GM18498 (cell line): ENCODE data around the gene ACSM2B.
"Not testable (repeated sequence)": the region's sequence is repeated elsewhere in the genome, so short reads cannot be mapped to it uniquely, and the experiment has no call there.

Source experiments
- ATAC-seq: cut with Tn5 transposase; IDR thresholded peaks from one replicate; pipeline ENCODE4 v1.9.1; 2021; ENCODE audit warnings: mild to moderate bottlenecking, moderate library complexity; ENCODE audit not compliant: unreplicated experiment

Gene ACSM2B

GRCh38 chr16:20538687-20539086, 37.5 kb downstream of the ACSM2B start:
- ATAC-seq = no peak

DNA sequence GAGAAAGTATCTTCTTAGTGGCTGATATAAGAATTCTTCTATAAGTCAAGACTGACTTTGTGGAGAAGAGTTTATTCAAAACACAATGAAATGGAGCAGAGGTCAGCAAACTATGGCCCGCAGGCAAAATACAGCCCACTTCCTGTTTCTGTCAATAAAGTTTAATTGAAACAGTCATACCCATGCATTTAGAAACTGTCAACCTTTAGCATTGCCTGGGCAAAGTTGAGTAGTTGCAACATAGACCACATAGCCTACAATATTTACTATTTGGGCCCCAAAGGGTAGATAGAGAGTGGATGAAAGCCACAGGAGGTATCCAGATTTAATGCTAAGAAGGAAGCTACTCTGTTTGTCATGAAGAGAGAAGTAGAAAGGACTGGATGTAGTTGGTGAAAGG, 38.0 kb downstream of the ACSM2B start:
- no peak for ATAC-seq

GRCh38 chr16:20536669-20537068, 39.5 kb downstream of the ACSM2B start:
- not testable (repeated sequence) for ATAC-seq

DNA sequence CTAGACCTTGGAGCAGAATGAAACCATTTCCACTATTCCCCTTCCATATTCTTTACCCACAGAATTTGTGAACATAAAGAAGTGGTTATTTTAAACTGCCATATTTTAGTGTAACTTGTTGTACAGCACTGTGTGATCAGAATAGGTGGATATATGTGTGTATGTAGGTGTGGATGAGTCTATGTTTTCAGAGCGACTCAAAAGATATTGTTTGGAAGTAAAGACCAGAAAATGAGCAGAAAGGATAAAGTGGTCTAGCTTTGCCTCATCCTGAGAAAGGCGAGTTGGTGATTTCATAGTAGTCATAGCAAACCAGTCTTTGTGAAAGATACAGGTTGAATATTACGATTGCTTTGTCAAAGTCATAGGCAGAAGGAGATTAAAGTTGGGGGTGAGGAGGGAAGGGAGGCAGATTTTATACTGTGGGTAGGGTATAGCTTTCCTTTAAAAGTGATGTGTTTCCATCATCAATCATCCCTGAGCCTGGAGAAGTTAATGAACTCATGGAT, 43.8 kb downstream of the ACSM2B start:
- not testable (repeated sequence) for ATAC-seq

DNA sequence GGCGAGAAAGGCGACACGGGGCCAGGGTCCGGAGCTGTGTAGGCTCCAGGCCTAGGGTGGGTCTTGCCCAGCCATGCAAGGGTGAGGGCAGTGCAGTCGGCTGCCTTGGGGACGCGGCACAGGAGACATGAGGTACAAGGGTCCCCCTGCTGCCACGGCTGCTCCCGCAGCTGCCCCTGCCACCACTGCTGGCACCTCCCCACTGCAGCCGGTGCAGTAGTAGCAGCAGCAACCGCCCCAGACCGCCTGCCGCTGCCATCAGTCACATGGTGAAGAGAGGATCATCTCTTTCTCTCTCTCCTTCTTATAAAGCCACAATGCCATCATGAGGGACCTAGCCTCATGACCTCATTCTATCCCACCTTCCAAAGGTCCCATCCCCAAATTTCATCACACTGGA, 44.4 kb downstream of the ACSM2B start:
- not testable (repeated sequence) for ATAC-seq

GRCh38 chr16:20520103-20520502, 56.1 kb downstream of the ACSM2B start:
- ATAC-seq = no peak

- ATAC-seq = no peak
Measured at GRCh38 chr16:20519231-20519630, 56.9 kb downstream of the ACSM2B start.

DNA sequence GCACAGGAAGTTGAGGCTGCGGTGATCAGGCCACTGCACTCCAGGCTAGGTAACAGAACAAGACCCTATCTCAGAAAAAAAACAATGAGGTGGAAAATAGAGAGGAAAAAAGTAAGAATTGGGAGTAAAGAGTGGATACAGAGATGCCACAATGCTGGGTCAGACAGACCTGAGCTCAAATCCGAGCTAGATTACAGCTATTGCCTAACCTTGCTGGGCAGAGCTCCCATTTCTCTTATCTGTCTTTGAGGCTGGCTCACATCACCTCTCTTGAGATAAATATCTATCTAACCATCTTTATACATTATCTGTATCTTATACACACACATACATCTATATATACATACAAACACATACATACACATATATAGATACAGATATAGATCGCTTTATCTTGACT, 59.0 kb downstream of the ACSM2B start:
- ATAC-seq = no peak

DNA sequence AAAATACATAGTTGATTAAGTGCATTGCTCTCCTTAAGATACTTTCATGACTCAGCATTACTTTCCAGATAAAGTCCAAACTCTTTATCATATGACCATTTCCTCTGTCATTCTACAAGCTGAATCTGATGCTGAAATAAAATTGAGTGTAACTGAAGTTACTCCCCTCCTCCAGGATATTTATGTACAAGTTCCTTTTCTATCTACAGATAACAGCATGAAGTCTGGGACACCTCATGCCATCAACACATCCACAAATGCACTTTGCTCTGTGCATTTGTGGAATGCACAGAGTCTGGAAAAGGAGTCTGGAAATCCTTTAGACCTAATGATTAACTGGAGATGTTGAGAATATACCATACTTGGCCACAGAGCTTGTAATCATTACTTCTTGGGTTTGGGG, 60.5 kb downstream of the ACSM2B start:
- ATAC-seq = no peak

DNA sequence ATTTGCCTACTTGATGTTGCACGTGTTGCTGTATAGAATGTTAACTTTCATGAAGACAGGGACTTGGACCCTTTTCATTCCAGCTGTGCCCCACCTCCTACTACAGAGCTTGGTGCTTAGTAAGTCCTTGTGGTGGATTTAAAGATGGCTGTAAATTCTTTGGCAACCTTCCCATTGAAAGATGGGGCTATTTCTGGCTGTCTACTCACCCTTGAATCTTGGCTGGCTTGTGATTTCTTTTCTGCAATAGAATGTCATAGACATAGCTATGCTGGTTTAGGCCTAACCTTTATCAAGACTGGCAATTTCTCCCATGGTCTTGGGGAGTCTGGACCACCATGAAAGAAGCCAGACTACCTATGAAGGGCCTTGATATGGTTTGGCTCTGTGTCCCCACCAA, 65.8 kb downstream of the ACSM2B start:
- no peak for ATAC-seq

- ATAC-seq = no peak
Measured at GRCh38 chr16:20507280-20507679, 68.9 kb downstream of the ACSM2B start.

DNA sequence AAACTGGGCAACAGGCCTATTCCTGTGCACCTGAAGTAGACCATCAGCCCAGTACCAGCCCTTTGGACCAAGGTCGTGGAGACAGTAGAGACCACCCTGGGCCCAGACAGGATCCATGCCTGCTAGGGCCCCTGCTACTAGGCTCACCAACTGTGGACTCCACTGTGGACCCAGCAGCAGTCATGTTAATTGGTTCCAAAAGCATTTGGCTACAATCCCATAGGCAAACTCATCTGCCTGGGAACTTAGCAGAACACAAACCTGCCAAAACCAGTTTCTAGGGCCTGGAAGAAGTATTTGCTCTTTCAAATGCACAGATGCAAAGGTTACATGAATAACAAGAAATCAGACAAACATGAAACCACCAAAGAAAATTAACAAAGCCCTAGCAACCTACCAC, 71.7 kb downstream of the ACSM2B start:
- ATAC-seq = no peak

DNA sequence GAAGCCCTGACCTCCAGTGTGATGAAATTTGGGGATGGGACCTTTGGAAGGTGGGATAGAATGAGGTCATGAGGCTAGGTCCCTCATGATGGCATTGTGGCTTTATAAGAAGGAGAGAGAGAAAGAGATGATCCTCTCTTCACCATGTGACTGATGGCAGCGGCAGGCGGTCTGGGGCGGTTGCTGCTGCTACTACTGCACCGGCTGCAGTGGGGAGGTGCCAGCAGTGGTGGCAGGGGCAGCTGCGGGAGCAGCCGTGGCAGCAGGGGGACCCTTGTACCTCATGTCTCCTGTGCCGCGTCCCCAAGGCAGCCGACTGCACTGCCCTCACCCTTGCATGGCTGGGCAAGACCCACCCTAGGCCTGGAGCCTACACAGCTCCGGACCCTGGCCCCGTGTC, 84.7 kb downstream of the ACSM2B start:
- ATAC-seq = not testable (repeated sequence)

- ATAC-seq = not testable (repeated sequence)
Measured at GRCh38 chr16:20490994-20491393, 85.2 kb downstream of the ACSM2B start.
